Astrocyte (in vitro differentiated cells and primary cell): ENCODE data around the gene TMA7. TPM values are rescaled to one million over a fixed set of nuclear protein-coding genes. Genes with fewer than 3 reads are reported as not detected.

Experiments
- DNase-seq: peaks from one replicate; pipeline ENCODE4 v3.0.0-alpha.2; 2010; ENCODE audit warnings: low read depth
- FAIRE-seq: peaks from 2 replicates; lab custom pipeline; 2011; peaks lifted over from hg19 to GRCh38; lab: Jason Lieb, UNC
- H2AFZ ChIP-seq: 2 replicates; pipeline ENCODE4 v1.6.0; 2012; ENCODE audit warnings: low read depth, low read length, inconsistent platforms
- H3K27ac ChIP-seq: 2 replicates; pipeline ENCODE4 v1.5.1; 2011; ENCODE audit warnings: low read depth, low read length, inconsistent platforms
- H3K27me3 ChIP-seq: 2 replicates; pipeline ENCODE4 v1.6.0; 2011; ENCODE audit warnings: low read length, inconsistent platforms; ENCODE audit not compliant: insufficient read depth
- H3K36me3 ChIP-seq: 2 replicates; pipeline ENCODE4 v1.5.1; 2011; ENCODE audit warnings: low read length, inconsistent platforms; ENCODE audit not compliant: insufficient read depth
- H3K4me1 ChIP-seq: 2 replicates; pipeline ENCODE4 v1.5.1; 2011; ENCODE audit warnings: low read length, inconsistent platforms; ENCODE audit not compliant: insufficient read depth
- H3K4me2 ChIP-seq: 2 replicates; pipeline ENCODE4 v1.6.0; 2012; ENCODE audit warnings: low read length, inconsistent platforms
- H3K4me3 ChIP-seq: 2 replicates; pipeline ENCODE4 v1.5.1; 2011; ENCODE audit warnings: low read depth, mild to moderate bottlenecking, low read length, inconsistent platforms; ENCODE audit not compliant: insufficient read depth
- H3K79me2 ChIP-seq: 2 replicates; pipeline ENCODE4 v1.6.0; 2012; ENCODE audit warnings: mild to moderate bottlenecking, low read length, inconsistent platforms; ENCODE audit not compliant: insufficient read depth
- H3K9ac ChIP-seq: 2 replicates; pipeline ENCODE4 v1.6.0; 2012; ENCODE audit warnings: mild to moderate bottlenecking, low read length, inconsistent platforms
- H3K9me3 ChIP-seq: 2 replicates; pipeline ENCODE4 v1.5.1; 2012; ENCODE audit warnings: low read depth, mild to moderate bottlenecking, low read length, inconsistent platforms; ENCODE audit not compliant: insufficient read depth
- H4K20me1 ChIP-seq: 2 replicates; pipeline ENCODE4 v1.6.0; 2012; ENCODE audit warnings: low read length, inconsistent platforms; ENCODE audit not compliant: insufficient read depth
- H3K27ac Mint-ChIP-seq: one replicate; pipeline ENCODE4 v1.8.0; 2021; ENCODE audit warnings: mild to moderate bottlenecking, mixed read lengths; ENCODE audit not compliant: unreplicated experiment
- H3K27me3 Mint-ChIP-seq: one replicate; pipeline ENCODE4 v1.8.0; 2021; ENCODE audit warnings: low read depth, mixed read lengths; ENCODE audit not compliant: unreplicated experiment
- H3K36me3 Mint-ChIP-seq: one replicate; pipeline ENCODE4 v1.8.0; 2021; ENCODE audit warnings: low read depth, mixed read lengths; ENCODE audit not compliant: unreplicated experiment
- H3K4me1 Mint-ChIP-seq: one replicate; pipeline ENCODE4 v1.8.0; 2021; ENCODE audit warnings: low read depth, mixed read lengths; ENCODE audit not compliant: unreplicated experiment
- H3K4me3 Mint-ChIP-seq: one replicate; pipeline ENCODE4 v1.8.0; 2021; ENCODE audit warnings: mild to moderate bottlenecking, moderate library complexity, mixed read lengths; ENCODE audit not compliant: unreplicated experiment
- H3K9me3 Mint-ChIP-seq: one replicate; pipeline ENCODE4 v1.8.0; 2021; ENCODE audit warnings: mild to moderate bottlenecking, mixed read lengths; ENCODE audit not compliant: unreplicated experiment
- CTCF ChIP-seq: IDR thresholded peaks from 2 replicates; pipeline ENCODE4 v1.5.1; 2011; ENCODE audit warnings: low read depth, mild to moderate bottlenecking, inconsistent platforms, low read length, moderate library complexity; ENCODE audit not compliant: insufficient read depth
- EZH2 ChIP-seq: IDR thresholded peaks from 2 replicates; pipeline ENCODE4 v1.6.1; 2012; ENCODE audit warnings: mild to moderate bottlenecking, low read length, inconsistent platforms; ENCODE audit not compliant: insufficient read depth
- total RNA-seq: library from RNA; stranded (reverse); gene quantifications from 2 replicates; pipeline ENCODE4 v1.2.1, GENCODE V29; 2021

Gene TMA7
- total RNA-seq, 1 donor from 2014 or later, result 272 TPM

- no peak overlapping the region for H3K27ac ChIP-seq
- peaks cover 11% of the 10 kb centered on the region for H3K4me1 Mint-ChIP-seq
- H3K4me2 ChIP-seq, result no peak overlapping the region
- H3K9me3 Mint-ChIP-seq, result no peaks in the 10 kb centered on the region
- DNase-seq, result no peak
- peaks cover 8% of the 10 kb centered on the region for H3K4me1 ChIP-seq
- FAIRE-seq, result no peak
- no peak overlapping the region for H3K9ac ChIP-seq
- no peak for TF ChIP-seq CTCF
- no peak for TF ChIP-seq EZH2
- H3K36me3 Mint-ChIP-seq, result peaks cover 16% of the 10 kb centered on the region
- H3K27me3 ChIP-seq, result no peaks in the 10 kb centered on the region
- peaks cover 14% of the 10 kb centered on the region for H3K79me2 ChIP-seq
- H3K4me3 Mint-ChIP-seq, result no peak overlapping the region
- H3K4me3 ChIP-seq, result no peak overlapping the region
- H3K9me3 ChIP-seq, result no peaks in the 10 kb centered on the region
- H3K36me3 ChIP-seq, result no peaks in the 10 kb centered on the region
- no peaks in the 10 kb centered on the region for H4K20me1 ChIP-seq
- no peak overlapping the region for H2AFZ ChIP-seq
- no peaks in the 10 kb centered on the region for H3K27me3 Mint-ChIP-seq
- no peak overlapping the region for H3K27ac Mint-ChIP-seq
These were observed 36.5 kb downstream of the TMA7 start for GRCh38 chr3:48476426-48477053.

DNA sequence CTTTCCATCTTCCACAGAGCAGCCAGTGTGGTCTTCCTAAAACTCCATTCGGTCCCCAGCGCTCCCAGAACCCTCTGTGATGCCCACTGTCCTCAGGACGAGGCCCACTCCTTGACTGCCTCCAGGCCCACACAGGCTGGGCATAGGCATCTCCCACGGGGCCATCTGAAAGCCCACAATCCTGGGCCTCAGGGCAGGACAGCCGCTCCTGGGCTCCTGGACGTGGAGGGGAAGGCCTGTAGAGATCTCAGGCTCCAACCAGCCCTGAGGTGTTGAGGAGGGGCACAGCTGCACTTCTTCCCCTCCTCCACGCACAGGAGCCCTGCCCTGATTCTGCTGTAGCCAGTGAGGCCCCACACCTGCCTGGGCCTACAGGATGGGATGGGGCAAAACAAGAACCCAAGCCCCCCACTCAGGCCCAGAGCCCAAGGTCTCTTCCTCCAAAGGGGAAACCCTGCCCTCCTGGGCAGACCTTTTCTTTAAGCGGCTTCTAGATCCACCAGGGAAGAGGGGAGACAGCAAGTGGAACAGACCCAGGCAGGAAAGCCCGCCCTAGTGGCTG is 38.0 kb downstream of the TMA7 start:
- H3K9ac ChIP-seq, result no peak overlapping the region
- H2AFZ ChIP-seq, result no peak overlapping the region
- Mint-ChIP-seq H3K27ac (no peak overlapping the region), H3K36me3 (peaks cover 16% of the 10 kb centered on the region), H3K27me3 (no peaks in the 10 kb centered on the region), H3K9me3 (no peaks in the 10 kb centered on the region), H3K4me3 (no peak overlapping the region), H3K4me1 (peaks cover 9% of the 10 kb centered on the region)
- H3K4me2 ChIP-seq, result no peak overlapping the region
- H3K36me3 ChIP-seq, result no peaks in the 10 kb centered on the region
- H4K20me1 ChIP-seq, result no peaks in the 10 kb centered on the region
- no peaks in the 10 kb centered on the region for H3K79me2 ChIP-seq
- H3K27me3 ChIP-seq, result no peaks in the 10 kb centered on the region
- DNase-seq (no peak), FAIRE-seq (no peak)
- H3K27ac ChIP-seq, result no peak overlapping the region
- H3K4me1 ChIP-seq, result peaks cover 5% of the 10 kb centered on the region
- H3K9me3 ChIP-seq, result no peaks in the 10 kb centered on the region
- H3K4me3 ChIP-seq, result no peak overlapping the region
- TF ChIP-seq CTCF, result no peak
- no peak for TF ChIP-seq EZH2
